Stimulated activated CD4-positive, alpha-beta T cell treated with anti-CD3 and anti-CD28 coated beads, Interleukin-1b, Interleukin-23, amount 100 ng/mL, for 1 hour (primary cell): ENCODE data around the gene TRABD2B.

Experiments used
- DNase-seq, 2 donors: peaks; one replicate each; pipeline ENCODE4 v3.0.0-alpha.2; 2020; ENCODE audit warnings: low read depth in 2 of 2

The TRABD2B gene

GRCh38 chr1:47911424-47911823 is 85.8 kb downstream of the TRABD2B start:
- no peak for DNase-seq

- DNase-seq, result no peak
These were observed 88.9 kb downstream of the TRABD2B start for GRCh38 chr1:47908258-47908657.

- DNase-seq, result no peak
These were observed 90.0 kb downstream of the TRABD2B start for GRCh38 chr1:47907177-47907528.

- no peak for DNase-seq
These were observed 90.5 kb downstream of the TRABD2B start for GRCh38 chr1:47906527-47907176.

- no peak for DNase-seq
These were observed 91.2 kb downstream of the TRABD2B start for GRCh38 chr1:47906009-47906432.

- no peak for DNase-seq
These were observed 93.5 kb downstream of the TRABD2B start for GRCh38 chr1:47903723-47904122.

GRCh38 chr1:47901001-47901575 is 96.1 kb downstream of the TRABD2B start:
- no peak for DNase-seq

GRCh38 chr1:47898133-47898845 is 98.9 kb downstream of the TRABD2B start:
- DNase-seq, result no peak

- DNase-seq, result no peak
These were observed 101.7 kb downstream of the TRABD2B start for GRCh38 chr1:47895279-47896125.

GRCh38 chr1:47894410-47895278 is 102.5 kb downstream of the TRABD2B start:
- DNase-seq, result no peak

- DNase-seq, result no peak
These were observed 103.8 kb downstream of the TRABD2B start for GRCh38 chr1:47893412-47893811.

GRCh38 chr1:47890779-47891178 is 106.4 kb downstream of the TRABD2B start:
- DNase-seq, result no peak

GRCh38 chr1:47888294-47888629 is 108.9 kb downstream of the TRABD2B start:
- no peak for DNase-seq

- DNase-seq, result no peak
These were observed 109.5 kb downstream of the TRABD2B start for GRCh38 chr1:47887475-47888293.

- no peak for DNase-seq
These were observed 110.1 kb downstream of the TRABD2B start for GRCh38 chr1:47887060-47887459.

- no peak for DNase-seq
These were observed 111.0 kb downstream of the TRABD2B start for GRCh38 chr1:47886141-47886540.

GRCh38 chr1:47885062-47885830 is 111.9 kb downstream of the TRABD2B start:
- DNase-seq, result no peak

GRCh38 chr1:47883963-47884362 is 113.2 kb downstream of the TRABD2B start:
- no peak for DNase-seq

- DNase-seq, result no peak
These were observed 115.4 kb downstream of the TRABD2B start for GRCh38 chr1:47881505-47882442.
